Measurements from ENCODE around the gene PAPOLA. TPM values are rescaled to one million over a fixed set of nuclear protein-coding genes. Genes with fewer than 3 reads are reported as not detected.

PAPOLA gene
- total and polyA plus RNA-seq, 2 experiments from 2014 or later: 198 to 237 TPM

DNA sequence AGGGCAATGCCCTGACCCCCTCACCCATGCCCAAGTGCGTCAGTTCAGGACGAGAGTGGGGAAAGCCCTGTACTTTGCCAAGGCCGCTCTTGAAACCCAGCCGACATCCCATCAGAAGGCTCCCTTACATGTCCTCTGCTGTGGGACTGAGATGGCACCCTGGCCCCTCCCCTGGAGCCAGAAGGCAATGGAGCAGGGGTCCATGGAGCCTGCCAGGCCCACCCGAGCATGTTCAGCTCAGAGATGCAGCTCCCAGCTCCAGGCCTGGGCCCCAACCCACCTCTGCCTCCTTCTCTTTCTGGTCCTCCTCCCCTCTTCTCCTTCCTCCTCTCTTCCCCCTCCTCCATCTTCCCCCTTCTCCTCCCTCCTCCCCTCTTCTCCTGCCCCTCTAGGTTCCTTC is 95.5 kb downstream of the PAPOLA start:
- H3K27me3 Mint-ChIP-seq (ENCODE audit: insufficient read depth, low read depth, poor library complexity): peaks cover 9% of the 10 kb centered on the region
- H3K4me1 Mint-ChIP-seq: peaks cover 3% of the 10 kb centered on the region; the same call in 1 of the 3 replicates
- 0 out of 2 replicates have a peak, but pooled peaks cover 7% of the 10 kb centered on the region for H3K9me2 ChIP-seq (ENCODE audit: insufficient read depth)
- H3K27ac Mint-ChIP-seq: no peak overlapping the region
- ATAC-seq: no peak
- H3K4me3 ChIP-seq: no peak overlapping the region
- DNase-seq (ENCODE audit: low spot score): no peak
- H3F3A ChIP-seq (replicated peaks; ENCODE audit: low read depth): no peaks in the 10 kb centered on the region
- peaks cover 9% of the 10 kb centered on the region for H3K27me3 ChIP-seq (ENCODE audit: insufficient read depth)
- H2AFZ ChIP-seq: no peak overlapping the region
- no peaks in the 10 kb centered on the region for H3K4me1 ChIP-seq (ENCODE audit: insufficient read depth)
- no peak overlapping the region for H3K4me3 Mint-ChIP-seq
- no peaks in the 10 kb centered on the region for H3K79me2 ChIP-seq (replicated peaks; ENCODE audit: insufficient read depth)
- H3K9me3 Mint-ChIP-seq: no peaks in the 10 kb centered on the region
- no peak for TF ChIP-seq ZNF331 (CRISPR knock-in tag; IDR thresholded peaks at IDR 0.05; ENCODE audit: low read depth)
- TF ChIP-seq, protein P1, sequence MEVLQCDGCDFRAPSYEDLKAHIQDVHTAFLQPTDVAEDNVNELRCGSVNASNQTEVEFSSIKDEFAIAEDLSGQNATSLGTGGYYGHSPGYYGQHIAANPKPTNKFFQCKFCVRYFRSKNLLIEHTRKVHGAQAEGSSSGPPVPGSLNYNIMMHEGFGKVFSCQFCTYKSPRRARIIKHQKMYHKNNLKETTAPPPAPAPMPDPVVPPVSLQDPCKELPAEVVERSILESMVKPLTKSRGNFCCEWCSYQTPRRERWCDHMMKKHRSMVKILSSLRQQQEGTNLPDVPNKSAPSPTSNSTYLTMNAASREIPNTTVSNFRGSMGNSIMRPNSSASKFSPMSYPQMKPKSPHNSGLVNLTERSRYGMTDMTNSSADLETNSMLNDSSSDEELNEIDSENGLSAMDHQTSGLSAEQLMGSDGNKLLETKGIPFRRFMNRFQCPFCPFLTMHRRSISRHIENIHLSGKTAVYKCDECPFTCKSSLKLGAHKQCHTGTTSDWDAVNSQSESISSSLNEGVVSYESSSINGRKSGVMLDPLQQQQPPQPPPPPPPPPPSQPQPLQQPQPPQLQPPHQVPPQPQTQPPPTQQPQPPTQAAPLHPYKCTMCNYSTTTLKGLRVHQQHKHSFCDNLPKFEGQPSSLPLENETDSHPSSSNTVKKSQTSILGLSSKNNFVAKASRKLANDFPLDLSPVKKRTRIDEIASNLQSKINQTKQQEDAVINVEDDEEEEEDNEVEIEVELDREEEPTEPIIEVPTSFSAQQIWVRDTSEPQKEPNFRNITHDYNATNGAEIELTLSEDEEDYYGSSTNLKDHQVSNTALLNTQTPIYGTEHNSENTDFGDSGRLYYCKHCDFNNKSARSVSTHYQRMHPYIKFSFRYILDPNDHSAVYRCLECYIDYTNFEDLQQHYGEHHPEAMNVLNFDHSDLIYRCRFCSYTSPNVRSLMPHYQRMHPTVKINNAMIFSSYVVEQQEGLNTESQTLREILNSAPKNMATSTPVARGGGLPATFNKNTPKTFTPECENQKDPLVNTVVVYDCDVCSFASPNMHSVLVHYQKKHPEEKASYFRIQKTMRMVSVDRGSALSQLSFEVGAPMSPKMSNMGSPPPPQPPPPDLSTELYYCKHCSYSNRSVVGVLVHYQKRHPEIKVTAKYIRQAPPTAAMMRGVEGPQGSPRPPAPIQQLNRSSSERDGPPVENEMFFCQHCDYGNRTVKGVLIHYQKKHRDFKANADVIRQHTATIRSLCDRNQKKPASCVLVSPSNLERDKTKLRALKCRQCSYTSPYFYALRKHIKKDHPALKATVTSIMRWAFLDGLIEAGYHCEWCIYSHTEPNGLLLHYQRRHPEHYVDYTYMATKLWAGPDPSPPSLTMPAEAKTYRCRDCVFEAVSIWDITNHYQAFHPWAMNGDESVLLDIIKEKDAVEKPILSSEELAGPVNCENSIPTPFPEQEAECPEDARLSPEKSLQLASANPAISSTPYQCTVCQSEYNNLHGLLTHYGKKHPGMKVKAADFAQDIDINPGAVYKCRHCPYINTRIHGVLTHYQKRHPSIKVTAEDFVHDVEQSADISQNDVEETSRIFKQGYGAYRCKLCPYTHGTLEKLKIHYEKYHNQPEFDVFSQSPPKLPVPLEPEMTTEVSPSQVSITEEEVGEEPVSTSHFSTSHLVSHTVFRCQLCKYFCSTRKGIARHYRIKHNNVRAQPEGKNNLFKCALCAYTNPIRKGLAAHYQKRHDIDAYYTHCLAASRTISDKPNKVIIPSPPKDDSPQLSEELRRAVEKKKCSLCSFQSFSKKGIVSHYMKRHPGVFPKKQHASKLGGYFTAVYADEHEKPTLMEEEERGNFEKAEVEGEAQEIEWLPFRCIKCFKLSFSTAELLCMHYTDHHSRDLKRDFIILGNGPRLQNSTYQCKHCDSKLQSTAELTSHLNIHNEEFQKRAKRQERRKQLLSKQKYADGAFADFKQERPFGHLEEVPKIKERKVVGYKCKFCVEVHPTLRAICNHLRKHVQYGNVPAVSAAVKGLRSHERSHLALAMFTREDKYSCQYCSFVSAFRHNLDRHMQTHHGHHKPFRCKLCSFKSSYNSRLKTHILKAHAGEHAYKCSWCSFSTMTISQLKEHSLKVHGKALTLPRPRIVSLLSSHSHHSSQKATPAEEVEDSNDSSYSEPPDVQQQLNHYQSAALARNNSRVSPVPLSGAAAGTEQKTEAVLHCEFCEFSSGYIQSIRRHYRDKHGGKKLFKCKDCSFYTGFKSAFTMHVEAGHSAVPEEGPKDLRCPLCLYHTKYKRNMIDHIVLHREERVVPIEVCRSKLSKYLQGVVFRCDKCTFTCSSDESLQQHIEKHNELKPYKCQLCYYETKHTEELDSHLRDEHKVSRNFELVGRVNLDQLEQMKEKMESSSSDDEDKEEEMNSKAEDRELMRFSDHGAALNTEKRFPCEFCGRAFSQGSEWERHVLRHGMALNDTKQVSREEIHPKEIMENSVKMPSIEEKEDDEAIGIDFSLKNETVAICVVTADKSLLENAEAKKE (CRISPR knock-in tag; IDR thresholded peaks at IDR 0.05): no peak
- TF ChIP-seq STAT1 (IDR thresholded peaks at IDR 0.05; ENCODE audit: unreplicated experiment): no peak
- TF ChIP-seq, protein P2, sequence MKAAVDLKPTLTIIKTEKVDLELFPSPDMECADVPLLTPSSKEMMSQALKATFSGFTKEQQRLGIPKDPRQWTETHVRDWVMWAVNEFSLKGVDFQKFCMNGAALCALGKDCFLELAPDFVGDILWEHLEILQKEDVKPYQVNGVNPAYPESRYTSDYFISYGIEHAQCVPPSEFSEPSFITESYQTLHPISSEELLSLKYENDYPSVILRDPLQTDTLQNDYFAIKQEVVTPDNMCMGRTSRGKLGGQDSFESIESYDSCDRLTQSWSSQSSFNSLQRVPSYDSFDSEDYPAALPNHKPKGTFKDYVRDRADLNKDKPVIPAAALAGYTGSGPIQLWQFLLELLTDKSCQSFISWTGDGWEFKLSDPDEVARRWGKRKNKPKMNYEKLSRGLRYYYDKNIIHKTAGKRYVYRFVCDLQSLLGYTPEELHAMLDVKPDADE (IDR thresholded peaks at IDR 0.05): no peak
- TF ChIP-seq POLR2AphosphoS5 (IDR thresholded peaks at IDR 0.05; ENCODE audit: low read depth): no peak
- TF ChIP-seq, protein P3, sequence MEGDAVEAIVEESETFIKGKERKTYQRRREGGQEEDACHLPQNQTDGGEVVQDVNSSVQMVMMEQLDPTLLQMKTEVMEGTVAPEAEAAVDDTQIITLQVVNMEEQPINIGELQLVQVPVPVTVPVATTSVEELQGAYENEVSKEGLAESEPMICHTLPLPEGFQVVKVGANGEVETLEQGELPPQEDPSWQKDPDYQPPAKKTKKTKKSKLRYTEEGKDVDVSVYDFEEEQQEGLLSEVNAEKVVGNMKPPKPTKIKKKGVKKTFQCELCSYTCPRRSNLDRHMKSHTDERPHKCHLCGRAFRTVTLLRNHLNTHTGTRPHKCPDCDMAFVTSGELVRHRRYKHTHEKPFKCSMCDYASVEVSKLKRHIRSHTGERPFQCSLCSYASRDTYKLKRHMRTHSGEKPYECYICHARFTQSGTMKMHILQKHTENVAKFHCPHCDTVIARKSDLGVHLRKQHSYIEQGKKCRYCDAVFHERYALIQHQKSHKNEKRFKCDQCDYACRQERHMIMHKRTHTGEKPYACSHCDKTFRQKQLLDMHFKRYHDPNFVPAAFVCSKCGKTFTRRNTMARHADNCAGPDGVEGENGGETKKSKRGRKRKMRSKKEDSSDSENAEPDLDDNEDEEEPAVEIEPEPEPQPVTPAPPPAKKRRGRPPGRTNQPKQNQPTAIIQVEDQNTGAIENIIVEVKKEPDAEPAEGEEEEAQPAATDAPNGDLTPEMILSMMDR (conservative IDR thresholded peaks at IDR 0.05; ENCODE audit: low read depth in 2 of 2): no peak
- TF ChIP-seq NANOG (IDR thresholded peaks at IDR 0.05; ENCODE audit: borderline replicate concordance): no peak
- TF ChIP-seq EZH2 (IDR thresholded peaks at IDR 0.05; ENCODE audit: low read depth, unreplicated experiment): no peak
- no peak for TF ChIP-seq EZH2phosphoT487 (IDR thresholded peaks at IDR 0.05; ENCODE audit: unreplicated experiment)
- TF ChIP-seq ZNF114 (CRISPR knock-in tag; IDR thresholded peaks at IDR 0.05): no peak
- no peak overlapping the region for H3K4me2 ChIP-seq
- no peaks in the 10 kb centered on the region for H4K20me1 ChIP-seq (replicated peaks; ENCODE audit: insufficient read depth)
- no peak overlapping the region for H3K27ac ChIP-seq (ENCODE audit: low read depth)
- H3K36me3 Mint-ChIP-seq (ENCODE audit: low read depth): no peaks in the 10 kb centered on the region
- H3K36me3 ChIP-seq (ENCODE audit: insufficient read depth): no peaks in the 10 kb centered on the region

All from GM23338 (cell line).